Loucy (cell line): ENCODE results near the gene NAGPA.

Experiments used
- H2AFZ ChIP-seq: fragments of 200-600 bp; sonication (generic); 2 replicates; pipeline ENCODE4 v1.6.0; 2016; ENCODE audit warnings: antibody characterized with exemption, mild to moderate bottlenecking, low read length, moderate library complexity
- H3F3A ChIP-seq: fragments of 200-600 bp; 2 replicates; pipeline ENCODE4 v1.6.0; 2016; ENCODE audit warnings: antibody characterized with exemption, low read depth, mild to moderate bottlenecking
- H3K27me3 ChIP-seq: fragments of 200-600 bp; sonication (generic); 2 replicates; pipeline ENCODE4 v1.6.1; 2014; ENCODE audit warnings: low read length, mild to moderate bottlenecking; ENCODE audit not compliant: insufficient read depth, poor library complexity, severe bottlenecking
- H3K36me3 ChIP-seq: fragments of 200-600 bp; sonication (generic); 2 replicates; pipeline ENCODE4 v1.6.1; 2016; ENCODE audit warnings: low read length; ENCODE audit not compliant: insufficient read depth
- H3K4me1 ChIP-seq: fragments of 200-600 bp; sonication (generic); 2 replicates; pipeline ENCODE4 v1.5.1; 2014; ENCODE audit warnings: low read length, mild to moderate bottlenecking; ENCODE audit not compliant: insufficient read depth, poor library complexity, severe bottlenecking
- H3K4me2 ChIP-seq: fragments of 200-600 bp; sonication (generic); 2 replicates; pipeline ENCODE4 v1.6.0; 2014; ENCODE audit warnings: antibody characterized with exemption, low read length, low read depth, mild to moderate bottlenecking; ENCODE audit not compliant: poor library complexity, severe bottlenecking
- H3K4me3 ChIP-seq: fragments of 200-600 bp; sonication (generic); 2 replicates; pipeline ENCODE4 v1.5.1; 2014; ENCODE audit warnings: low read length, mild to moderate bottlenecking, mixed read lengths; ENCODE audit not compliant: poor library complexity, severe bottlenecking
- H3K79me2 ChIP-seq: fragments of 200-600 bp; sonication (generic); 2 replicates; pipeline ENCODE4 v1.6.1; 2014; ENCODE audit warnings: low read length; ENCODE audit not compliant: insufficient read depth
- H3K9ac ChIP-seq: fragments of 200-600 bp; sonication (generic); 2 replicates; pipeline ENCODE4 v1.6.0; 2014; ENCODE audit warnings: mild to moderate bottlenecking, low read depth, low read length, moderate library complexity; ENCODE audit not compliant: poor library complexity, severe bottlenecking
- H3K9me2 ChIP-seq: fragments of 200-600 bp; sonication (generic); replicated peaks from 2 replicates; pipeline ENCODE4 v1.6.1; 2016; ENCODE audit warnings: low read depth, low read length, mixed read lengths
- H3K9me3 ChIP-seq: fragments of 200-600 bp; sonication (generic); 2 replicates; pipeline ENCODE4 v1.6.1; 2014; ENCODE audit warnings: mild to moderate bottlenecking, antibody characterized with exemption, low read length, low read depth; ENCODE audit not compliant: insufficient read depth
- H4K20me1 ChIP-seq: fragments of 200-600 bp; sonication (generic); 2 replicates; pipeline ENCODE4 v1.6.0; 2014; ENCODE audit warnings: antibody characterized with exemption, low read length, mild to moderate bottlenecking; ENCODE audit not compliant: insufficient read depth, poor library complexity, severe bottlenecking
- CTCF ChIP-seq: fragments of 200-600 bp; sonication (generic); conservative IDR thresholded peaks from 2 replicates; pipeline ENCODE4 v1.5.1; 2014; ENCODE audit warnings: mild to moderate bottlenecking, antibody characterized with exemption, low read length
- EZH2phosphoT487 ChIP-seq: fragments of 200-600 bp; IDR thresholded peaks from 2 replicates; pipeline ENCODE4 v1.6.1; 2018; ENCODE audit warnings: antibody characterized with exemption, mild to moderate bottlenecking, moderate library complexity, borderline replicate concordance

The NAGPA gene

DNA sequence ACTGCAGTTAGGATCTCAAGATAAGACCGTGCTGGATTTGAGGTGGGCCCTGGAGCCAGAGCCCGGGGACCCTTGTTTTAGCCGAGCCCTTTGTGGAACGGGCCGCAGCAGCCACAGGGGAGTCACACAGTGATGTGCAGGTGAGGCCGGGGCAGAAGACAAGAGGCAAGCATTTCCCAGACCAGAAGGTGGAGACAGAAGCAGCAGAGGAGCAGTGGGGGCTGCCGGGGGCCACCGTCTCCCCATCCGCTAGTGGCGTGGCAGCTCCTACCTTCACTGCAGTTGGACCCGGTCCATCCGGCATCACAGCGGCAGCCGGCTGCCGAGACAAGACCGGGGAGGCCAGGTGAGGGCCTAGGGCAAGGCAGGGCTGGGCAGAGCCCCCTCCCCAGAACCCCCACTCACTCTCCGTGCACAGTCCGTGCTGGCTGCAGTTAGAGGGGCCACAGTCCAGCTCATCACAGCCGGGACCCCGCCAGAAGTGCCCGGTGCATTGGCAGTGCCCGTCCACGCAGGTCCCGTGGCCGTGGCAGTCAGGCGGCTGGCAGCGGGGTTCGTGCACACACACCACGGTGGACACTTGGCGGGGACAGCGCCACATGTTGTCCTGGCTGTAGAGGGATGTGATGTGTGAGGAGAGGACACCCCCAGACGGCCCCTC, 6.0 kb downstream of the NAGPA start:
- H3K9ac ChIP-seq: no peak overlapping the region
- TF ChIP-seq CTCF: no peak
- TF ChIP-seq EZH2phosphoT487: no peak
- no peaks in the 10 kb centered on the region for H3K4me1 ChIP-seq
- no peak overlapping the region for H3K4me2 ChIP-seq
- no peaks in the 10 kb centered on the region for H3K9me3 ChIP-seq
- no peaks in the 10 kb centered on the region for H3K9me2 ChIP-seq
- no peaks in the 10 kb centered on the region for H4K20me1 ChIP-seq
- no peaks in the 10 kb centered on the region for H3F3A ChIP-seq
- H3K36me3 ChIP-seq: no peaks in the 10 kb centered on the region
- no peaks in the 10 kb centered on the region for H3K27me3 ChIP-seq
- no peak overlapping the region for H2AFZ ChIP-seq
- no peaks in the 10 kb centered on the region for H3K79me2 ChIP-seq
- no peak overlapping the region for H3K4me3 ChIP-seq

DNA sequence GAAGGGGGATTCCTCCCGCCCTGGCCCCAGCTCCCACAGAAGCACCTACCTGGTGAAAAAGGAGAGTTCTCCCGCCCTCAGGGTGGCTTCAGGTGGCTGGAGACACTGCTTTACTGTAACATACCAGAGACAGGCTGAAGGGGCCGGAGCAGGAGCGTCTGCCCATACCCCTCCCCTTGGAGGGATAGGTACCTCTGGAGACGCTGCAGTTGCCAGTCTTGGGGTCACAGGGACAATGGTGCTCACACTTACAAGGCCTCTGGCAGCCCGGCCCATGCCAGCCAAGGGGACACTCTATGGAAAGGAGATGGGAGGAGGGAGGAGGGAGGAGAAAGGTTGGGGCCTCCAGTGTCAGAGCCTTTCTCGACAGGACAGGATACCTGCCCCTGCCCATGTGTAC, 6.6 kb downstream of the NAGPA start:
- Histone ChIP-seq H4K20me1 (no peaks in the 10 kb centered on the region), H3K9me3 (no peaks in the 10 kb centered on the region), H3K4me3 (no peak overlapping the region), H3K4me1 (no peaks in the 10 kb centered on the region), H3K9ac (no peak overlapping the region), H3K9me2 (no peaks in the 10 kb centered on the region), H3K36me3 (no peaks in the 10 kb centered on the region), H3K79me2 (no peaks in the 10 kb centered on the region), H3K4me2 (no peak overlapping the region), H3F3A (no peaks in the 10 kb centered on the region), H3K27me3 (no peaks in the 10 kb centered on the region), H2AFZ (no peak overlapping the region)
- no peak for TF ChIP-seq EZH2phosphoT487
- TF ChIP-seq CTCF: no peak

DNA sequence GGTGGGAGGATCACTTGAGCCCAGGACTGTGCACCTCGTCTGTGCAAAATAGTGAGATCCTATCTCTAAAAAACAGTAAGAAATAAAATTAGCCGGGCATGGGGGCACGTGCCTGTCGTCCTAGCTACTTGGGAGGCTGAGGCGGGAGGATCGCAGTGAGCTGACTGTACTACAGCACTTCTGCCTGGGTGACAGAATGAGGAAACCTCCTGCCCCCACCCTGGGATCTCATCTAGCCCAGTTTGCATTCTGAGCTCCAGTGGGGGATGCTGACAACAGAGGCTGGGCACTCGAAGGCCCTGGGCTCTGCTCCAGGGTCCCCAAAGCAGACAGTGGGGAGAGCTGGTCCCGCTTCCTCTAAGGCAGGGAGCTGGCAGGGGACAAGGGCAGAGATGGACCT, 7.1 kb downstream of the NAGPA start:
- H3K36me3 ChIP-seq: no peaks in the 10 kb centered on the region
- no peaks in the 10 kb centered on the region for H4K20me1 ChIP-seq
- H2AFZ ChIP-seq: no peak overlapping the region
- no peaks in the 10 kb centered on the region for H3K9me2 ChIP-seq
- H3F3A ChIP-seq: no peaks in the 10 kb centered on the region
- no peak overlapping the region for H3K4me3 ChIP-seq
- H3K9me3 ChIP-seq: no peaks in the 10 kb centered on the region
- H3K4me1 ChIP-seq: no peaks in the 10 kb centered on the region
- no peak overlapping the region for H3K4me2 ChIP-seq
- H3K27me3 ChIP-seq: no peaks in the 10 kb centered on the region
- H3K79me2 ChIP-seq: no peaks in the 10 kb centered on the region
- no peak overlapping the region for H3K9ac ChIP-seq
- TF ChIP-seq CTCF (no peak), EZH2phosphoT487 (no peak)
